Activated CD8-positive, alpha-beta memory T cell treated with anti-CD3 and anti-CD28 coated beads for 1 hour (primary cell): ENCODE data around the gene PPFIA1.

Source experiments
- DNase-seq, 2 donors: peaks; one replicate each; pipeline ENCODE4 v3.0.0-alpha.2; 2020; ENCODE audit warnings: low read depth in 1 of 2; ENCODE audit errors: extremely low read depth in 1 of 2

The PPFIA1 gene

DNA sequence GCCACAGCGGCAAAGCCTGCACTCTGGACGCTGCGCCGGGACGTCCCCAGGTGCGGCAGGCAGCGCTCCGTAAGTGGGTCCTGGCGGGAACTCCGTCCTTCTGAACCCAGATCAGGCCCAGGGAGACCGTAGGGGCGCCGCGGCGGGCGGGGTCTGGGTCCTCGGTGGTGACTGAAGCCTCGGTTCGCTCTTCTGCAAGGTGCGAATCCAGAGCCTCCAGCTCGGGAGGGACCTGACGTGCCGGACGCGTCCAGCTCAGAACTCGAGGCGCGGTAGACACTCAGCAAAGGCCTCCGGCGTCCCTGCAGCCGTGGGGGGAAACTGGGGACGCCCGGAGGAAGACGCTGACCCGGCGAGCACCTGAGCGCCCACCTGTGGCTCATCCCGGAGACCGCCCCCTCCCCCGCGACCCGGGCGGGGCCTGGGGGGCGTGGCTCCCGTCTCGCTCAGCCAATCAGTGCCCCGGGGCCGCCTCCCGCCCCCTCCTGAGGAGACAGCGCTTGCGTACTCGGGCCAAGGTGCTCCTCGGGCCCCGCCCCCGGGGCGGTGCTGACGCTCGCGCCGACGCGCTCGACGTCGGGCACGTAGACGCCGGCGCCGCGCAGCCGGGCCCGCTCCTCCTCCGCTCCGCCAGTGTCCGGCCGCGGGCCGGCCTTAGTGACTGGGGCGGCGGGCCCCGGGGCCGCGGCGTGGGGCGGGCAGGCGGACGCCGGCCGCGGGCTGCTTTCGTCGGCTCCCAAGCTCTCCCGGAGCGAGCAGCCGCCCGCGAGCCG is at the start of gene PPFIA1:
Gene PPFIA1, plus strand, starts transcription at position 587 of the 773 bp plus-strand sequence. CDS start 1,483 bp downstream, outside the sequence.
- DNase-seq: peak; percentile 77 to 96

- DNase-seq: no peak
Observed at GRCh38 chr11:70220920-70221319, 49.6 kb upstream of the PPFIA1 start.

DNA sequence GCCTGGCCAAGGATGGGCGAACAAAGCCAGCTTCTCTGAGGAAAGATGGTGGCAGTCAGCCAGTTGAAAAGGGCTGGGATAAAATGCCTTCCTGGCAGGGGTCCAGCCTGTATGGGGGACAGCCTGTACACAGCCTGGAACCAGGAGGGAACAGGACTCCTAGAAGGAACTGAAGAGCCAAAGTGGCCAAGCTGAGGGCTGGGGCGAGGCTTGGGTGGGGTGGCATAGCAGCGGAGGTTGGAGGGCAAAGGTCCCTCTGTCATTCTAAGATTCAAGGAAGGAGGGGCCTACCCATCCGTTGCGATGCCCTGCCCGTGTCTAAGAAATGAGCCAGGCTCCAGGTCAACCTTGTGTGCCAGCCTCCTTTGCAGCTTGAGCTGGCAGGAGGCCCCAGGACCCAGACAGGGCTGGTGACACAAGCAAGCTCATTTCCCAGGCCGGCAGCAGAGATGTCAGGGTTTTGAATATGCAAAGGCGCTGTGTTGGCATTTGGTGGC is 44.8 kb upstream of the PPFIA1 start:
- DNase-seq: no peak

DNA sequence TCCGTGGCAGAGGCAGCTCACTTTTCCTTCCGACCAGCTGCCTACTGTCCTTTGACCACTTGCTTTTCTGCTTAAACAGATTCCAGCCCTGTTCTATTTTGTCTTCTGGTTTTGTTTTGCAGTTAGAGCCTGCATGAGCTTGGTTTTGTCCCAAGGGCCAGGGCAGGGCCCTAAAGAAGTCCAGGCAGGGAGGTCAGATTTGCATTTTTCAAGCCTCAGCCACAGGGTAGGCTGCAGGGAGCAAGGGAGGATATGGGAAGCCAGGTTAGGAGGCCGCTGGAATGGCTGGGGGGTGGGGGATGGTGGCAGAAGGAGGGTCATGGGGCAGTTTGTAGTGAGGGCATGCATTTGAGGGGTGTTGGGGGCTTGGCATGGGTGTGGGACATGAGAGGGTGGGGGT is 44.3 kb upstream of the PPFIA1 start:
- DNase-seq: no peak

DNA sequence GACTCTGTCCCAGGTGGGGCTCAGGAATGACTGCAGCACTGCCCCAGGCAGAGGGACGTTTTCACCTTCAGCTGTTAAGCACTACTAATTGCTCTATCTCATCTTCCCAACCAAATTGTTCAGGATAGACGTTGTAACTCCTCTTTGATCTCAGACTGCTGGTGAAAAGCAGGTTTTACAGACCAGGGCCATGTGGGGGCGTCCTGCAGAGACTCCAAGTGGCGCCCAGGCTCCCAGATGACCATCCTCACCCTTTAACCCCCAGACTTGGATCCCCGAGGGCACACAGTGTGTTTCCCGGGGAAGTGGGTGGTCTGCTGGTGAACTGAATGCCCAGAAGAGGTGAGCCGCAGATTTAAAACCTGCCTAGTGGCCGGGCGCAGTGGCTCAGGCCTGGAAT is 43.5 kb upstream of the PPFIA1 start:
- no peak for DNase-seq

DNA sequence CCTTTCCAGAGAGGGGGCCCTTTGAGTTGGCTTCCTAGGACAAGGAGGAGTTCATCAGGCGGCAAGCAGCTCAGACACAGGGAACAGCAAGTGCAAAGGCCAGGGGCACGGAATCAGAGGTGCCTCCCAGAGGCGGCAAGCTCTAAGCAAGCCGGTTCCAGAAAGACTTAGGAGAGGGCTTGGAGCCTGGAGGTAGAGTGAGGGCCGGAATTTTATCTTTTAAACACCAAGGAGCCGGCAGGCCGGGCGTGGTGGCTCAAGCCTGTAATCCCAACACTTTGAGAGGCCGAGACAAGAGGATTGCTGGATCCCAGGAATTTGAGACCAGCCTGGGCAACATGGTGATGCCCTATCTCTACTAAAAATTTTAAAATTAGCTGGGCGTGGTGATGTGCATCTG is 40.8 kb upstream of the PPFIA1 start:
- DNase-seq: no peak

- no peak for DNase-seq
Observed at GRCh38 chr11:70230151-70230839, 40.2 kb upstream of the PPFIA1 start.

DNA sequence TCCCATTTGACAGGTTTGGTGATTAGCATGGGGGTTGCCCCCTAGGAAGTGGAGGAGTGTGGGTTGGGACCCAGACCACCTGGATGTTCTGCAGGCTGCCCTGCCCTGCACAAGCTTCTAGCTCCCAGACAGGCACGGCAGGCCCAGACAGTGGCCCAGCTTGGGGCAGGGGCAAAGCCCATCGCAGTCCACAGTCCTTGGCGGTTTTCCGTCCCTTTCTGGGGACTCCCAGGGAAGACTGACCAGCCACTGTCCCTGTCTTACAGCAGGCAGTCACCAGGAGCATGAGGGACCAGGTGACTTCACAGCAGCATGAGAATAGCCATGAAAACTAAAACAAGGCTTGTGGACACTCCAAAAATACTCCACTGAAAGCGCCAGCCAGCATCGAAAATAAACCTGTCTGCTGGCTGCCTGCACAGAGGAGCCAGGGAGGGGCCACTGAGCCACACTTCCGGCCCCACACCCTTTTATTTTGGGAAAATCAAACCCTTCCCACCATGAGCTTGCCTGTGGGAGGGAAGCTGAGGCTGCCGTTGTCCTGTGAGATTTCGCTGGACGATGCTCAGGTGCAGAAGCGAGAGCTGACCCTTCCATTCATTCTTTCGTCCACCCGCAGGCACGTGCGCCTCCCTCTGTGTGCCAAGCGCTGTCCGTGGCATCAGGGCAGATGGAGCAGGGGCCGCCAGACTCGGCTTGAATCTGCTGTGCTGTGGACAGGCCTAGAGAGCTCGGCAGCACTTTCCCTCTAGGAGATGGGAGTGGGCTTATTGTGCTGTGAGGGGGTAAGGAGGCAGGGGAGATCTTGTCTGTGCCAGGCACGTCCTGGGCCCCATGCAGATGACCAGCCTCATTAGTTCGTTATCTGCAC is 39.4 kb upstream of the PPFIA1 start:
- DNase-seq: no peak

- DNase-seq: no peak
Observed at GRCh38 chr11:70233034-70233433, 37.5 kb upstream of the PPFIA1 start.

DNA sequence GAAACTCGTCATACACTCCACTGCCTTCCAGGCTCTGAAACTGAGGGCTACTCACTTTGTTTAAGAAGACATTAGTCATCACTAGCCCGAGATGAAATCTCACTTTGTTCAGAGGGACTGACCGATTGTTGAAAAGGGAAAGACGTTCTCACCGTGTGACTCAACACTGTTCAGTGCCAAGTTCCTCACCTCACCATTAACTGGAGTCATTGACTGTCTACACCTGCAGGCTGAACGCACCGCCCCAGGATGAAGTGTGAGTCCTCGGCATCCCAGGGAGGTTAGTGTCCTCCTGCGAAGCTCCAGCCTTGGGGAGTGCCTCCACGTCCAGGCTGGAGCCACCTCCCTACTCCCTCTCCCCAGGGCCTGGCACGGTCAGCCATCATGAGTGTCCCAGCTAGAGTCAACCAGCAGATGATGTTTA is 37.0 kb upstream of the PPFIA1 start:
- DNase-seq: no peak

DNA sequence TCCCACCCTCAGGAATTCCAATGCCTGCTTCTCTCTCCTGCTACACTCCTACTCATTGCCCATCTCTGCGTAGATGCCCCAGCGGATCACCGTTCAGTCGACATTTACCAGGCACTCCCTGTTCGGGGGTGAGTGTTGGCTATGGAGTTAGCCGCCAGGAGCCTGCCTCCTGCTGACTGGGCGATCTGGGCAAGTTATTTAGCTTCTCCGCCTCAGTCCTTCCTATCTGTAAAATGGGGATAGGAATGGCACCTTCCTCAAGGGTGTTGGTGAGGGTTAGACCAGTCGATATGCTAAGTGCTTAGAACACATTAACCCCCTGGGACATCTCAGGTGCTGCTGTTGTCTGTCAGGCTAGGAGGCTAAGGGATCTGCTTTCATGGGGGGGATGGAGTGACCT is 36.5 kb upstream of the PPFIA1 start:
- DNase-seq: no peak

- DNase-seq: no peak
Observed at GRCh38 chr11:70240337-70240736, 30.2 kb upstream of the PPFIA1 start.

DNA sequence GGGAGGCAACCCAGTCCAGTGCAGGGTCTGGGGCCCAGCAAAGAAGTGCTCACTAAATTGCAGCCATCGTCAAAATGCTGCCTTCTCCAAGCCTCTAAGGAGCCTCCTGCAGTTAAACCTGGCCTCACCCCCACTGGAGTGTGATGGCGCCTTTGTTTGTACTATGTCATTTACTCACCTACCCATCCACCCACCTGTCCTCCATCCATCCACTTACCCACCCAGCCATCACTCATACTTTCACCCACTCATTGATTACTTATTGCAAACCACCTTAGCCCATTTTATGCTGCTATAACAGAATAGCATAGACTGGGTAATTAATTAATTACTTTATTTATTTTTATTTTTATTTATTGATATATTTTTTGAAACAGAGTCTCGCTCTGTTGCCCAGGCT is 28.8 kb upstream of the PPFIA1 start:
- DNase-seq: no peak

DNA sequence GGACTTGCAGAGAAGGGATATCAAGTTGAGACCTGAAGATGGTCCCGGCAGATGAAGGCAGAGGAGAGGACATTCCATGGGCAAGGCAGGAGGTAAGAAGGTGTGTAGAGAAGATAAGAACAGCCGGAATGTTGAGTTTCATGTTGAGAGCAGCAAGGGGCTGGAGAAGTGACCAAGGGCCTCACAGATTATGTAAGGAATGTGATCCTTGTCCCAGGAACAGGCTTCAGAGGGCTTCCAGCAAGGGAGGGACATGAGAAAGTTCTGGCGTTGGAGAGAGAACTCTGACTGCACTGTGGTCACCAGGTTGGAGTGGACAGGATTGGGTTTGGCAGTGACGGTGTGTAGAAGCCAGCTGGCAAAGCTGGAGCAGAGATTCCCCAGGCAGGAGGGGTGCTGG is 27.6 kb upstream of the PPFIA1 start:
- no peak for DNase-seq

GRCh38 chr11:70243912-70244652 is 26.4 kb upstream of the PPFIA1 start:
- DNase-seq: no peak

DNA sequence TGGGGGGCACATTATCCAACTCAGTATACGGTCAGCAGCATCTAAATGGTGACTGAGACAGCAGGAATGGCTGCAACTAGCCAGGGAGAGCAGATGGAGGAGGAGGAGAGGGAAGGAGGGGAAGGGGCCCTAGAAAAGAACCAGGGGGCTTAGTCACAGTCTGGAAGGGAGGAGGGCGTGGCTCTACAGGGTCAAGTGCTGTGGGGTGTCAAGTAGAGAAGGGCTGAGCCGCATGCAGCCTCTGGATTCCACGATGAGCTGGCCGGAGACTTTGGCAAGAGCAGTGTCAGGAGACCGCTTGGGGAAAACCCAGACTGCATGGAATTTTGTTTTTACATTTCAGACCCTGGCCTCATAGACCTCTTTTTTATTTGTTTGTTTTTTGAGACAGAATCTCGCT is 25.8 kb upstream of the PPFIA1 start:
- DNase-seq: no peak

DNA sequence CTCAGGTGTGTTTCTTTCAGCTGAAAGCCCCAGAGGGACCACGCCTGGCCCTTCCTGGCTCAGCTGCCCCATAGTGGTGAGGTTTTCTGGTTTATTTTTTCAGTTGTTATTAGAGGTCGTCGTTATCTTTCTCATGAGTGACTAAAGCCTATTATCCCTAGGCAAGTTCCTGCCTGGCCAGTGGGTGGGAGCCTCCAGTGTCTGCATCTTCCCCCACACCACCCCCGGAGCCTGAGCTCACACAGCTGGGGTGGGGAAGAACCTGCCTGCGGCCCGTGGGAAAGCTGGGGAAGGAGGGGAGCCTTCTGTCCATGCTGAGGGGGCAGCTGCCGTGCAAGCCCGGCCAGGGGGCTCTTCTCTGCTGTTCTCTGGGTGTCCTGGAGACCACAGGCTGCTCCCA is 24.3 kb upstream of the PPFIA1 start:
- no peak for DNase-seq

DNA sequence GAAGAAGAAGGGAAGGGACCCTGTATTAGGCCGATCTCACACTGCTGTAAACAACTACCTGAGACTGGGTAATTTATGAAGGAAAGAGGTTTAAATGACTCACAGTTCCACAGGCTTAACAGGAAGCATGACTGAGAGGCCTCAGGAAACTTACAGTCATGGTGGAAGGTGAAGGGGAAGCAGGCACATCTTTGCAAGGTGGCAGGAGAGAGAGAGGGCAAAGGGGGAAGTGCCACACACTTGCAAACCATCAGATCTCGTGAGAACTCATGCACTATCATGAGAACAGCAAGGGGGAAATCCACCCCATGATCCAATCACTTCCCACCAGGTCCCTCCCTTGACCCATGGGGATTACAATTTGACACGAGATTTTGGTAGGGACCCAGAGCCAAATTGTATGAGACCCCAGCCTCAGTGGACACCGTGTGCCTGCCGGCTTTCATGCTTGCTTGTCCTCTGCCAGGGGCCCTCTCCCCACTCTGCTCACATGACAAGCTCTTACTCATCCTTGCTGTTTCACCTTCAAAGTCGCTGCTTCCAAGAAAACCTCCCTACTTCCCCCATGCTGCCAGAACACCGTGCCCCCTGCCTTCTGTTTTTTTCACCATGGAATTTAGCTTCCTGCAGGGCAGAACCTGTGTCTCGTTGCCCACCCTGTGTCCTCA is 23.3 kb upstream of the PPFIA1 start:
- DNase-seq: no peak

DNA sequence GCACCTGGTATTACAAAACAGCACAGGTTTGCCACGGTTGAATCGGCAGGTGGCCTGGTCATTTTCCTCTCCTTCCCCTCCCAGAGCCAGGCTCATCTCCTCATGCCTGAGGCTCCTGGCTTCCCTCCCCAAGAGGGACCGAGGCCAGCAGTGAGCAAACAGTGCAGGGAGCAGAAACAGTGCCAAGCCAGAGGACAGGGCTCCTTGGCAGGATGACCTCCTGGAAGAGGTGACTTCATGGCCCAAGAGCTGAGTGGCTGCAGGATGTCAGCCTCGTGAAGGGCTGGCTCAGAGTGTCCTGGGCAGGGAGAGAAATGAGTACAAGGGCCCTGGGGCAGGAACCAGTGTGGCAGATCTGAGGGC is 22.8 kb upstream of the PPFIA1 start:
- no peak for DNase-seq
